HUDEP-2 (cell line): ENCODE data around the gene IL1F10.
A peak's percentile ranks its signal among the peaks of the same experiment; 100 is the strongest.
"Not testable (repeated sequence)": the region's sequence is repeated elsewhere in the genome, so short reads cannot be mapped to it uniquely, and the experiment has no call there.

Experiments
- DNase-seq, 76 experiments: peaks; one replicate each; lab custom pipeline; 2025; ENCODE audit not compliant: unreplicated experiment in 76 of 76; lab: John Stamatoyannopoulos, UW

Gene IL1F10

DNA sequence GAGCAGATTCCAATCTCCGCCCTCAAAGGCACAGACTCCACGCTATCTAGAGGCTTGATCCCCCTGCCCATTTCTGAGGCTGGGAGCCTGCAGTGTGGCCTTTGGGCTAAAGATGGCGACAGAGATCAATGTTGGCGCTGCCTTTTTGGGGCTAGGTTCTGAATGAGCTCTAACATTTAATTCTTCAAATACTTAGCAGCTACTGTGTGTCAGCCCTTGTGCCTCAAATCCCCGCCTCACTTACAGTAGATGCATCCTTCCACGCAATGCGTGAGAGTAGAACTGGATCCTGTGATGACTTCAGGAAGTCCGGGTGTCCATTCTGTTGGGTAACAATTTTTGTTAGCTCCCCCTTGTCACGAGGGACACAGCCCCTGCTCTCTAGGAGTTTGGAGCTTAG lies 12.4 kb downstream of the IL1F10 start:
- DNase-seq: peak in 28 of 76 experiments; percentile 0 to 35 (median 15)

DNA sequence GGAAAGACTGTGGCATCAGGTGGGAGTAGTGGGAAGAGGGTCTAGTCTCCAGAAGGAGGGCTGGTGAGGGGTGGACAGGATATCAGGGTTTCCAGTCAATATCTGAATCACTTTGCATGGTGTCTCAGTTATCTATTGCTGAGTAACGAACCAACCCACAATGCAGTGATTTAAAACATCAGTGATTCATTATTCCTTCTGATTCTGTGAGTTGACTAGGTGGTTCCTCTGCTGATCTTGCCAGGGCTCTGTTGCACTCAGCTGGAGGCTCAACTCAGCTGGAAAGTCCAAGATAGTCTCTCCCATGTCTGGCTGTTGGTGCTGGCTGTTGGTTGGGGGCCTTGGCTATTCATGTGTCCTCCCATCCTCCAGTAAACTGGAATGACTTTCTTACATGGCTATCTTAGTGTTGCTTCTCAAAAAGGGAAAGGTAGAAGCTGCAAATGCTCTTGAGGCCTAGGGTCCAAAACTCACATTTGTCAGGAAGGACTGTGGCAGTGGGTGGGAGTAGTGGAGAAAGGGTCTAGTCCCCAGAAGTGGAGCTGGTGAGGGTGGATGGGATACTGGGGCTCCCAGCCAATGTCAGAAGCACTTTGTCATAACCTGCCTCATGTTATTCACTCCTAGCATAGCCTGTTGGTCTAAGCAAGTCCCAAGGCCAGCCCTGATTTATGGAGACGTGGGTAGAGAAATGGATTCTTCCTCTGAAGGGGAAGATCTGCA lies 13.9 kb downstream of the IL1F10 start:
- DNase-seq: no peak

DNA sequence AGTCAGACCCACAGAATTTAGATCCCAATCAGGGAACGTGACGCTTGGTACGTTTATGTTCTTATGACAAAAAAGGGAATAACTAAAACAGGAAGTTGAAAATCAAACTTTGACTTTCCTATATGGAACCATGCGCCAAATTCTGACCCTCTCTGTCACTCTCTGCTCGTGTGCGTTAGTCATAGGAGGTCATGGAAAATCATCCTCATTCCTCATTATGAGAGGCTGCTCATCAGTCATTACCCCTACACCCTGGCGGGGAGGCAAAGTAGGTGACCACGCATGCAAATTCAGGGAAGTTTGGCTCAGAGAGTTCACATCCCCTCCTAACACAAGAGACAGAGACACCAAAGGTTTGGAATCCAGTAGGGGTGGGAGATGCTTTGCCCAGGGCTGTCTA lies 15.5 kb downstream of the IL1F10 start:
- DNase-seq: no peak

DNA sequence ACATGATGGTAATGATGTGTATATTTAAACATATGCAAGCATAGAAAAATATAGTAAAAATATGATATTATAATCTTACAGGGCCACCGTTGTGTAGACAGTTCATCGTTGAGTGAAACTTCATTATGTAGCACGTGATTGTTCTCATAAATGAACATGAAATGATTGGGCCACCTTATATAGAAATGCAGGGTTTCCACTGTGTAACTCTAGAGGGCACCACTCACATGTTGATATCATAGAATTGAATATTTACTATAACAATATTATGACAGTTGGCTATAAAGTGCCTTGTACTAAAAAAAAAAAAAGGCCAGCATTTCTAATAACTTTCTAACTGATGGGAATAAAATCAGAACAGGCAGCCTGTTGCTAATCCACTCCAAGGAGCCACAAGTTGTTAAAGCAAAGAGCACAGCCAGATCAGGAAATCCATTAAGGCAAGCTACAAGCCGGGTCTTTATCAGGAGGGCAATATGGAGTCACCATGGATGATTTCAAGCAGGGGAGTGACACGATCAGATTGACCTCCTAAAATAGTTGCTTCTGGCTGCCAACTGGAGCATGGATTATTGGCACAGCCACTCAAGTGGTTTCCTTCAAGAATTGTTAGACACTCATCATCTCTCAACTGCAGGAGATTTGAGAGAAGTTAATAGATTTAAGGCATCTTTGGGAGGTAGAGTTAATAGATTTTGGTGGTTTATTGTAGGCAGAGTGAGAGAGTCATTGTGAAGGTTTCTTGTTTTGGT lies 16.7 kb downstream of the IL1F10 start:
- peak in 18 of 76 experiments; percentile 4 to 44 (median 16) for DNase-seq

DNA sequence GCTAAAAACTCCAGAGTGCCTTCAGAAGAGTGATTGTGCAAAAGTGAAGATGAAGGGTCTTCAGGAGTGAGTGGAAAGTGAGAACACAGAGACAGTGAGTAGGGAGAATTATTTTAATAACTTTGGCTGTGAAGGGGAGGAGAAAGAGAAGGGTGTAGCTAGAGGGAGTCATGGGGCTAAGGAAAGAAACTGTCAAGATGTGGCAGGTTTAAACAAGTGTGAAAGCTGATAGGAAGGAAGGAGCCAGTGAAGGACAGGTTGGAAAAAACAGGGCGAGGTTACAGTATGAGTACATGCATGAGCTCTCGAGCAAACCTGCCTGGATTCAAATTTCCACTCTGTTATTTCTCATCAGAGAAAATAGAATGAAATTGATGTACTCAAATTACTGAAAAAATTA lies 17.8 kb downstream of the IL1F10 start:
- peak in 11 of 76 experiments; percentile 1 to 41 (median 9) for DNase-seq

DNA sequence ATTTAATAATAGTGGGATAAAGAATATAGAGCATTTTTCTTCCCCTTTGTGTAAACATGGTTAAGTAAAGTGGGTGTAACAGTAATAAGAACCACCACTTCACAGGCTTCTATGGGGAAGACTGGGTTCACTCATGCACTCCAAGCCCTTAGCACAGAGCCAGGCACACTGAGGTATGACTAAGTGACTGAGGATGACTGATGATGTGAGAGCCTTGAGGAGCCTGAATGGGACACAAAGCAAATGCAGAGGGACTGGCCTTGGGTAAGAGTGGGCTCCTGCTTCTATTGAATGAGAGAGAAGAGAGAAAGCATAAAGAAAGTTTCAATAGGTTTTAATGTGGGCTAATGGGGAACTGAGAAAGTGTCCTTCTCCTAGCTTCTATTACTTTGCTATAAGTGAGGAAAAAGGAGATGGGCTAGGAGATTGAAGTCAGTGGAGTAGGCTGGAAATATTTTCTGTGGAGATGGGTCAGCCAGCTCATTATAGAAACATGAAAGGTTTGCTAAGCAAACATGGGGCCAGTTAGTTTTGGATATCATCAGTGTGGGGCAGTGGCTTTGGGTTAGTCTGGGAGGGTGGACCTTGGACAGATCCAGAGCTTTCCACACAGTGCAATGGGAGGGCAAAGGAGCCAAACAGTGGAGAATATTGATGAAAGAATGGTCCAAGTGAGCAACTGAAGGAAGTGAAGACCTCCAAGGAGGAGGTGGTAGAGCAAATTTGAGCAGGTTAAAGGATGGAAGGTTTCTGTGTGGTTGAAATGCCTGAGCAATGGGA lies 20.6 kb downstream of the IL1F10 start:
- DNase-seq: no peak

GRCh38 chr2:113089916-113090315 lies 22.1 kb downstream of the IL1F10 start:
- no peak for DNase-seq

- DNase-seq: no peak
Measured at GRCh38 chr2:113091231-113091896, 23.6 kb downstream of the IL1F10 start.

DNA sequence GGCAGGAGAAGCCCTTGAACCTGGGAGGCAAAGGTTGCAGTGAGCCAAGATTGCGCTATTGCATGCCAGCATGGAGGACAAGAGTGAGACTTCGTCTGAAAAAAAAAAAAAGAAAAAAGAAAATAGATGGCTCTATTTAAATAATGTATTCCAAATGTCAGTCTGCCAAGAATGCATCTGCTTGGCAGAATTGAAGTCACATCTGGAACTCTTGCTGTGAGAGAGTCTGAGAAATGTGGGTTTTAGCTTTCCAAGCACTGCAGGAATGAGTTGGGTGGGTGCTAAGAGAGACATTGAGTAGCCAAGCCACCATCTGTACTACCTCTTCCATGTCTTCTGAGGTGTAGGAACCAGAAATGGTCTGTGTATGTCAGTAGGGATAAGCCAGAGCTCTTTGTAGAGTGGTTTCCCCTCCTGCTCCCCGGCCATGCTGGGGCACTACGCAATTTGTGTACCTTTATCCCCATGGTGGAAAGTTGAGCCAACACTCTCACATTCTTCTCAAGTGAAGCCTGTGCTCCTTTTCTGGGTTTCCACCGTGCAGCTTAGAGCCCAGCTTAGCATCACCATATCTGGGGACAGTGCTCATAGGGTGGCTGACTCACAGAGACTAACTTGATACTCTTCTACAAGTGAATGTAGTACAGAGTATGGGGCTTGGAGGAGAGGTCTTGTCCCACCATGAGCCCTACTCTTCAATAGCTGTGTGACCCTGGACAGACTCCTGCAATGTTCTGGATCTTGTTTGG lies 25.3 kb downstream of the IL1F10 start:
- no peak for DNase-seq

- no peak for DNase-seq
Measured at GRCh38 chr2:113093613-113093977, 25.8 kb downstream of the IL1F10 start.

DNA sequence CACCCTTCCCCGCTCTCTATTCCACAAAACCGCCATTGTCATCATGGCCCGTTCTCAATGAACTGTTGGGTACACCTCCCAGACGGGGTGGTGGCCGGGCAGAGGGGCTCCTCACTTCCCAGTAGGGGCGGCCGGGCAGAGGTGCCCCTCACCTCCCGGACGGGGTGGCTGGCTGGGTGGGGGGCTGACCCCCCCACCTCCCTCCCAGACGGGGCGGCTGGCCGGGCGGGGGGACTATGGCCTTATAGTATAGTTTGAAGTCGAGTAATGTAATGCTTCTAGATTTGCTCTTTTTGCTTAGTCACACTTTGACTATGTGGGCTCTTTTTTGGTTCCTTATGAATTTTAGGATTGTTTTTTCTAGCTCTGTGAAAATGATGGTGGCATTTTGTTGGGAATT lies 28.5 kb downstream of the IL1F10 start:
- DNase-seq: not testable (repeated sequence)

DNA sequence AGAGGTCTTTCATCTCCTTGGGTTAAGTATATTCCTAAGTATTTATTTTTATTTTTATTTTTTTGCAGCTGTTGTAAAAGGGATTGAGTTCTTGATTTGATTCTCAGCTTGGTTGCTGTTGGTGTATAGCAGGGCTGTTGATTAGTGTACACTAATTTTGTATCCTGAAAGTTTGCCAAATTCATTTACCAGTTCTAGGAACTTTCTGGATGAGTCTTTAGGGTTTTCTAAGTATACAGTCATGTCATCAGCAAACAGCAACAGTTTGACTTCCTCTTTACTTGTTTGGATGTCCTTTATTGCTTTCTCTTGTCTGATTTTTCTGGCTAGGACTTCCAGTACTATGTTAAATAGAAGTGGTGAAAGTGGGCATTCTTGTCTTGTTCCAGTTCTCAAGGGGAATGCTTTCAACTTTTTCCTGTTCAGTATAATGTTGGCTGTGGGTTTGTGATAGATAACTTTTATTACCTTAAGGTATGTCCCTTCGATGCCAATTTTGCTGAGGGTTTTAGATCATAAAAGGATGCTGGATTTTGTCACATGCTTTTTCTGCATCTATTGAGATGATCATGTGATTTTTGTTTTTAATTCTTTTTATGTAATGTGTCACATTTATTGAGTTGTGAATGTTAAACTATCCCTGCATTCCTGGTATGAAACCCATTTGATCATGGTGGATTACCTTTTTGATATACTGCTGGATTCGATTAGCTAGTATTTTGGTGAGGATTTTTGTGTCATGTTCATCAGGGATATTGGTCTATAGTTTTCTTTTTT lies 29.3 kb downstream of the IL1F10 start:
- not testable (repeated sequence) for DNase-seq

GRCh38 chr2:113098041-113098440 lies 30.3 kb downstream of the IL1F10 start:
- no peak for DNase-seq

GRCh38 chr2:113098532-113098931 lies 30.8 kb downstream of the IL1F10 start:
- no peak for DNase-seq

- no peak for DNase-seq
Measured at GRCh38 chr2:113102133-113102532, 34.4 kb downstream of the IL1F10 start.

DNA sequence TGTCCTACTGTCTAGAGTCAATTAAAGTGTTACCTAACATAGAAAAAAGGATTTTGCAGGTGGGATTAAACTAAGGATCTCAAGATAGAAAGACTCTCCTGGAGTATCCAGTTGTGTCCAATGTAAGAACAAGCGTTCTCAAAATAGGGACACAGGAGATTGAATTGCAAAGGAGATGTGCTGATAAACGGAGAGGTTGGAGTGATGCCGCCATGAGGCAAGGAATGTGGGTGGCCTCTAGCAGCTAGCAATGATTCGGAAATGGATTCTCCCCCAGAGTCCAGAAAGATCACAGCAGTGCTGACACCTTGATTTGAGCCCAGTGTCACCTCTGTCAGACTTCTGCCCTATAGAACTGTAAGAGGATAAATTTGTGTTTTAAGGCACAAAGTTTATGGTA lies 35.5 kb downstream of the IL1F10 start:
- DNase-seq: no peak

DNA sequence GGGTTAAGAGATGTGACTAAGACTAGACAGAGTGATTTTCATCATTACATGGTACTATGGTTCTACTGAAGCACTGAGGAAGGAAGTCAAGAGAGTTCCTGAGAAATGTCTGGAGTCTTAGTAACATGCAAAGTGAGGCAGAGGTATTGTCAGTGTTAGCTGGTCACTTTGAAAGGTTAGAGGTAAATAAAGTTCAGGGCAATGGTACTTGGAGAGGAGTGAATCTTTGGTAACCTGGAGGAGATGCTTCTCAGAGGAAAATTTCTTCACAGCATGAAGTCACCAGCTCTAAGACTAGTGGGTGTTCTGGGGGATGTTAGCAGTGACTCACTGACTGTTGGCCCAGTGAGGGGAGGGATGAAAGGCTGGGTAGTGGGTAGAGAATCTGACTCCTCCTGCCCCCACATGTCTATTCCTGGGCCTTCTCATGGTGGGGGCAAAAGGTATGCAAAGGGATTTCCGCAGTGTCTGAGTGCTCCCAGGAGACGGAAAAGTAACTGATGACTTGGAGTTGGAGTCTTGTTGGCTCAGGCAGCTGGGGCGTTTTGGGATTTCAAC lies 36.4 kb downstream of the IL1F10 start:
- no peak for DNase-seq

DNA sequence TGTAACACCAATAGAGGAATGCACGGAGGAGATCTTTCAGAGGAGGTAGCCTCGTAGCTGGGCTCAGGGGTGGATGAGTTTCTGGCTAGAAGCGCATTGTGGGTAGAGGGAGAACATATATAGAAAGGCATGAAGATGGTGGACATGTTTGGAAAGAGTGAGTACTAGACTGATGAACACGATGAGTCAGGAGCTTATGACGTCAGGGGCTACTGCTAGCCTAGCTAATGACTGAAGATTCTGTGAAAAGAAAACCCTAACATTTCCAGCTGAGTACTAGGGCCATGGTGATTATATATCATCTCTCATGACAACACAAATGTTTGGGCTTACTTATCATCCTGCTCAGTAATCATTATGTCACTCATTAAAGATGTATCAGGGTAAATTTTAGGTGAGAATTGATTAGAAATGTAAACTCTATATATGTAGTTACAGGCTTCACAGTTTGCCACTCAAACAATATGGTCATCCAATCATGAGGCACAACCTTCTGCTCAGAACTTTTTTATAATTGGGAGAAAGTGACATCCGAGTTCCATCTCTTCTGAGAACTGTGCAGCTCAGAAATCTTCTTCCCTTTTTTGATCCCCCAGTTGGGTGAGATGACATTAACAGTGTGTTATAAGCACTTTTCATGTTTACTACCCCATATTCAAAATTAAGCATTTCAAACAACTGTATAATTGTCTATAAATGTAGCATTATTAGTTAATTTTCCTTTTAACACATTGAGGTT lies 37.4 kb downstream of the IL1F10 start:
- DNase-seq: no peak
